ENCODE results near the gene KLHL30. TPM values are rescaled to one million over a fixed set of nuclear protein-coding genes. Genes with fewer than 3 reads are reported as not detected.
A peak's percentile ranks its signal among the peaks of the same experiment; 100 is the strongest.

KLHL30 gene
- total RNA-seq, 1 experiment from 2014 or later, result 4.1 TPM

DNA sequence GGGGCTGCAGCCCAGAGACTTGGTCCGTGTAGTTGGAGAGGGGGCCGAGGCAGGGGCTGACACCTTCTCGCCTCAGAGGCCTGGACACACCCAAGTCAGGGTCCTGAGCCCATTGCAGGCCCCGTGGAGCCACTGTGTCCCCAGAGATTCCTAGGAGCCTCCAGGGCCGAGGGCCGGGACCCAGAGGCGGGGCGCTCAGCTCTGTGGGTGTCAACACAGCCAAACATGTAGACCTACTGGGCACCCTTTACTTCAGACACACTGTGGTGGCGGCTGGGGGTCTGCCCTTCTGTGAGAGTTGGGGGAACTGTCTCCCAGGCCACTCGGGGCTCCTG is 38.8 kb upstream of the KLHL30 start:
- Histone ChIP-seq H3K9me3 (replicated peaks) (no peaks in the 10 kb centered on the region), H3K4me3 (no peak overlapping the region)
- DNase-seq, result no peak

DNA sequence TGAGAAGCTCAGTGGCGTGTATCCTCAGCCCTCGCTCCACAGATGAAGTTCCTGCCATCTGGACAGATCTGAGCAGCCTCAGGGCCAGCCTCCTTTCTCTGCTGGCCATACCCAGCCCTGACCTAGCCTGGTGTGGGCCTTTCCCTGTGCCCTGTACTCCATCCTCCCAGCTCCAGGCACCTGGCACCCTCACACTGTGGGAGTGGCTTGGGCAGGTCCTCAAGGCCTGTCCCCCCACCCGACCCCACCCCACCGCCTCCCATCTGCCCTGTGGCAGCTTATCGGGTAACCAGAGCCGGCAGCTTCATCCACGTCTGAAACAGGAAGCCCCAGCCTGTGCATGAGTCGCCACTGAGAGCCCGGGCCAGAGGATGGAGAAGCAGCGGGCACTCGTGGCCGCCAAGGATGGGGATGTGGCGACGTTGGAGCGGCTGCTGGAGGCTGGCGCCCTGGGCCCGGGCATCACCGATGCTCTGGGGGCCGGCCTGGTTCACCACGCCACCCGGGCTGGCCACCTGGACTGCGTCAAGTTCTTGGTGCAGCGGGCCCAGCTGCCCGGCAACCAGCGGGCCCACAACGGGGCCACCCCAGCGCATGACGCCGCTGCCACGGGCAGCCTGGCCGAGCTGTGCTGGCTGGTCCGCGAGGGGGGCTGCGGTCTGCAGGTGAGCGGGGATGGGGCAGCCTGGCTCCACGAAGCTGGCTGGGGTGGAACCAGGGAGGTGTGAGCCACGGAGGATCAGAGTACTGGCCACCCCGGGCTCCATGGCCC is 38.2 kb upstream of the KLHL30 start, which contains the start of gene ESPNL:
TSS of gene ESPNL (plus strand) at position 292 of the 772 bp plus-strand sequence. CDS start at position 372, 80 bp downstream.
- peaks cover 10% of the 10 kb centered on the region for H3K4me1 ChIP-seq
- no peak within 1 kb of the TSS; the same call in 1 of the 2 replicates for H3K27ac ChIP-seq
- H3K4me3 ChIP-seq, result no peak within 1 kb of the TSS
- H3K9me3 ChIP-seq (replicated peaks), result no peaks in the 10 kb centered on the region
- no peak for DNase-seq
- H3K27me3 ChIP-seq, result no peaks in the 10 kb centered on the region; the same call in 1 of the 2 replicates
- no peaks in the 10 kb centered on the region for H3K36me3 ChIP-seq

More for the DNA sequence above, 38.8 kb upstream of the KLHL30 start:
- Histone ChIP-seq H3K36me3 (no peaks in the 10 kb centered on the region), H3K27me3 (no peaks in the 10 kb centered on the region; the same call in 1 of the 2 replicates), H3K27ac (no peak overlapping the region), H3K4me1 (peaks cover 10% of the 10 kb centered on the region)

DNA sequence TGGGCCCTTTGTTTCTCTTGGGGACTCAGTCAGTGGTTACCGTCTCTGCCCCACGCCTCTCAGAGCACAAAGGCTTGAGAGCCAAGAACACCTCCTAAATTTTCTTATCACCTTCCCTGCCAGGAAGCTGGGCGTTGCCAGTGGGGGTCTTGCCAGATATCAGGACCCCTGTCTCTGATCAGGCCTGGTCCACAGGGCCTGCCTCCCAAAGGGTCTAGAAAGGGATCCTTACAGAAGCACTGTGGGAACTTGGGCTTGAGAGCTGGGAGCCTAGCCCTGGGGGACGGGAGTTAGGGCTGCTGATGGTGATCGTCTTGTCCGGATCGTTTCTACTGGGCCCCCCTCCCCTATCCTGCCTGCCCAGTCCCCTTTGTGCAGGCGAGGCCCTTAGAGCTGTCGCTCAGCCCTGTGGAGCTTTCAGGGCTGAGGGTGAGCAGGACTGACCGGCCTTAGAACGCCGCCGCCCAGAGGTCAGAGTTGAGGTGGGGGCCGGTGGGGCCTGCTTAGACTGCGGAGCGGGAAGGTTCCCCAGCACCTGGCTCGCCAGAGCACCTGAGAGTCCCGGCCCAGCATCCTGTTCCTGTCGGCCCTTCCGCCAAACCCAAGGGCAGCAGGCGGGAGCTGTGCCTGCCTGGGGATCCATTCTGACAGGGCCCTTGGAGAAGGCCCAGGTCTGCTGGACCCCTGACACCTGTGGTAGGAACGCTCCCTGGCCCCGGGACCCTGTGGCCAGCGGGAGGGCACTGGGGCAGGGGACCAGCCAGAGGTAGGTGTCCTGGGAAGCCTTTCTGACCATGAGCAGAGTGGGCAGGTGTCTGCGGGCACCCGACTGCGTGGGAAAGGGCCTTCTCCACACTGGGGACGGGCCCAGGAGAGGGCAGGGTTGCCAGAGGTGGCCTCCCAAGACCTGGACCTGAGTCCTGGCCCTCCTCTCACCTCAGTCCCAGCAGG is 37.4 kb upstream of the KLHL30 start:
- Histone ChIP-seq H3K27ac (no peak overlapping the region), H3K27me3 (no peaks in the 10 kb centered on the region; the same call in 1 of the 2 replicates), H3K9me3 (replicated peaks) (no peaks in the 10 kb centered on the region), H3K4me1 (peaks cover 10% of the 10 kb centered on the region), H3K36me3 (no peaks in the 10 kb centered on the region), H3K4me3 (no peak overlapping the region)
- DNase-seq, result no peak

DNA sequence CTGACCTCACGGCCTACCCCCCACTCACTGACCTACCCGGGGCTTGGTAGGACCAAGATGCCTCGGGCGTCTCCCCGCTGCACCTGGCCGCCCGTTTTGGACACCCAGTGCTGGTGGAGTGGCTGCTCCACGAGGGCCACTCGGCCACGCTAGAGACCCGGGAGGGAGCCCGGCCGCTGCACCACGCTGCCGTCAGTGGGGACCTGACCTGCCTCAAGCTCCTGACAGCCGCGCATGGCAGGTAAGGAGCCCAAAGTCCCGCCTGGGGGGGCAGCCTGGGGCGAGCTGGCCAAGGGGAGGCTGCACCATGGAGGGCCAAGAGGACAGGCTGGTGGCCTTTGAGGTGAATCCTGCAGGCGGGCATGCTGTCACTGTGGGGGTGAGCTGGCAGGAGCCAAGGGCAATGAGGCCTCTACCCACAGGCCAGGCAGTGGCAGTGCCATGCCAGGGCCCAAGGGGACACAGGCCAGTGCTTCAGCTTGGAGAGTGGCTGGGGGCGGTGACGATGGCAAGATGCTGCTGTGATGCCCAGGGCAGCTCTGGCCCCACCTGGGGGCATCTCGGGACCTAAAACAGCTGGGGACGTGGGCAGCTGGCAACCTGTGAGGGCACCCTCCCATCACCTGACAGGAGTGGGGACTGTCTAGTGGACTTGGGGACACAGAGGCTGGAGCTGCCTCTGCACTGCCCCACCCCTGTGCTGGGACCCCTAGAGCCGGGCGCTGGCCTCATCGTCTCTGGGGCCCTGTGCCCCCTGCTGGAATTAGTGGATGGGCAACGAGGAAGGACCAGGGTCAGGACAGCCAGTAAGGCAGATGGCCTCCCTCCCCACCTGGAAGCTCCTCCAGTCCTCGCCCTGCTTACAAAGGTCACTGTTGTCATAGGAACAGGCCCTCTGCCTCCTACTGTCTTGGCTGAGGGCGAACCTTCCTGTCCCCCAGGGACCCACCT is 36.3 kb upstream of the KLHL30 start:
- DNase-seq, result no peak
- peaks cover 4% of the 10 kb centered on the region; the same call in 1 of the 2 replicates for H3K27me3 ChIP-seq
- no peaks in the 10 kb centered on the region for H3K9me3 ChIP-seq (replicated peaks)
- H3K4me3 ChIP-seq, result no peak overlapping the region
- H3K27ac ChIP-seq, result no peak overlapping the region
- H3K4me1 ChIP-seq, result peaks cover 16% of the 10 kb centered on the region
- no peaks in the 10 kb centered on the region for H3K36me3 ChIP-seq

DNA sequence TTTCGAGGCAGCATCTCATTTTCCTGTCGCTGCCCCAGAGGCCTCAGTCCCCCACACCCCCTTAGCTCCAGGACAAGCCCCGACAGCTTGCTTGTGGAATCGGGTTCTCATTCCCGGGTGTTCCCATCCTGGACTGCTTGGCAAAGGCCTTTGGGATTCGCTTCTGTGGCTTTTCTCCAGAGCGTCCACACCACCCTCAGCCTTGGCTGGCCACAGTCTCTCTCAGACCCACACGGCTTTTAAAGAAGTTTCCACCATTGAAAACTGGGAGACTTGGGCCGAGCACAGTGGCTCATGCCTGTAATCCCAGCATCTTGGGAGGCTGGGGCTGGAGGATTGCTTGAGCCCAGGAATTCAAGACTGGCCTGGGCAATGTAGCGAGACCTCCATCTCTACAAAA is 35.6 kb upstream of the KLHL30 start:
- no peak for DNase-seq
- H3K9me3 ChIP-seq (replicated peaks), result no peaks in the 10 kb centered on the region
- no peak overlapping the region for H3K27ac ChIP-seq
- peaks cover 21% of the 10 kb centered on the region for H3K4me1 ChIP-seq
- no peak overlapping the region for H3K4me3 ChIP-seq
- H3K27me3 ChIP-seq, result peaks cover 4% of the 10 kb centered on the region; the same call in 1 of the 2 replicates
- H3K36me3 ChIP-seq, result no peaks in the 10 kb centered on the region

DNA sequence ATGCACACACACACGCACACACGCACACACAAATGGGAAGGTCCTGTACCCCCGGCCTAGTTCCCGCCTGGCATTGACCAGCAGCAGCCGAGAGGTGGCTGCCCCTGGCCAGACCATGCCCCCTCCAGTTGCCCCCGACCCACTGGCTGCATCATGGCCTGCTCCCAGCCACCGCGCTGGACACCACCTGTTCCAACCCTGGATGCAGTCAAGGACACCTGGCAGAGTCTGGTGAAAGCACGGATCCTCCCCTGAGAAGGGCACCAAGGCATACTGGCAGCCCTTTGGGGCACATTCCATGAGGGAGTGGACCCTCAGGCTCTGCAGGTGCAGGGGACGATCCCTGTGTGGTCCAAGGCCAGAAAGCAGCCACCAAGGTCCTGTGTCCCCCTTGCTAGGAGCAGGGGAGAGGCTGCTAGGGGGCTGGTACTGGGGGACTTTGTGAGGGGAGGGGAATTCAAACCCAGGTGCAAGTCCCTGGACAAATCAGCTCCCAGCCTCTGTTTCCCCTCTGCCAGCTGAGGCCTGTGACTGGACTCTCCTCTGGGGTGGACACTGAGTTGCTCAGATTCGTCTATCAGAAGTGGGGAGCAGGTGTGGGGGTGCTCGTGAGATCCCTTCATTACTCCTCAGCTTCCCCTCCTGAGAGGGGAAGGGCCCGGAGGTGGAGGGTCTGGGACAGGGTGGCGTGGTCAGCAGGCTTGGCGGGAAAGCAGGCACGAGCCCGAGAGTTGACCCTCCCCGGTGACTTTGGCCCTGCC is 34.8 kb upstream of the KLHL30 start:
- no peak overlapping the region for H3K4me3 ChIP-seq
- no peaks in the 10 kb centered on the region for H3K9me3 ChIP-seq (replicated peaks)
- H3K4me1 ChIP-seq, result peaks cover 26% of the 10 kb centered on the region
- H3K27me3 ChIP-seq, result peaks cover 4% of the 10 kb centered on the region; the same call in 1 of the 2 replicates
- no peak for DNase-seq
- no peaks in the 10 kb centered on the region for H3K36me3 ChIP-seq
- no peak overlapping the region for H3K27ac ChIP-seq

DNA sequence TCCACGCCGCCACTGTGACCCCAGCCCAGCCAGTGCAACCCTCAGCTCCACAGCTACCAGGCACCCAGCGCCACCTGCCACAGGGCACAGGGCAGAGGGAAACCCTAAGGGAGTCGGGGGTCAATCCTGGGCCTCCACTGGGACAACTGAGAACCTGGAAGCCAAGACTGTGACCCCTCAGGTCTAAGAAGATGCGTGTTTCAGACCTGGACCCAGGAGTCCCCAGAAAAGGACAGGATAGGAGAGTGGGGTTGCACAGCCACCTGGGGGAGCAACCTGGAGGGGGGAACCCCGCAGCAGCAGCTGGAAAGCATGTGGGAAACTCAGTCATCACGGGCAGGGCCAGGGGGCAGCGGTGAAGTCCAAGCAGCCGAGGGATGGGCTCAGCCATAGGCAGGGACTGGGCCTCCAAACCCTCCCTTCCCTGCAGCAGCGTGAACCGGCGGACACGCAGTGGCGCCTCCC is 34.2 kb upstream of the KLHL30 start:
- Histone ChIP-seq H3K36me3 (no peaks in the 10 kb centered on the region), H3K9me3 (replicated peaks) (no peaks in the 10 kb centered on the region), H3K27me3 (peaks cover 4% of the 10 kb centered on the region; the same call in 1 of the 2 replicates), H3K4me1 (peaks cover 26% of the 10 kb centered on the region), H3K4me3 (no peak overlapping the region), H3K27ac (no peak overlapping the region)
- DNase-seq, result no peak

DNA sequence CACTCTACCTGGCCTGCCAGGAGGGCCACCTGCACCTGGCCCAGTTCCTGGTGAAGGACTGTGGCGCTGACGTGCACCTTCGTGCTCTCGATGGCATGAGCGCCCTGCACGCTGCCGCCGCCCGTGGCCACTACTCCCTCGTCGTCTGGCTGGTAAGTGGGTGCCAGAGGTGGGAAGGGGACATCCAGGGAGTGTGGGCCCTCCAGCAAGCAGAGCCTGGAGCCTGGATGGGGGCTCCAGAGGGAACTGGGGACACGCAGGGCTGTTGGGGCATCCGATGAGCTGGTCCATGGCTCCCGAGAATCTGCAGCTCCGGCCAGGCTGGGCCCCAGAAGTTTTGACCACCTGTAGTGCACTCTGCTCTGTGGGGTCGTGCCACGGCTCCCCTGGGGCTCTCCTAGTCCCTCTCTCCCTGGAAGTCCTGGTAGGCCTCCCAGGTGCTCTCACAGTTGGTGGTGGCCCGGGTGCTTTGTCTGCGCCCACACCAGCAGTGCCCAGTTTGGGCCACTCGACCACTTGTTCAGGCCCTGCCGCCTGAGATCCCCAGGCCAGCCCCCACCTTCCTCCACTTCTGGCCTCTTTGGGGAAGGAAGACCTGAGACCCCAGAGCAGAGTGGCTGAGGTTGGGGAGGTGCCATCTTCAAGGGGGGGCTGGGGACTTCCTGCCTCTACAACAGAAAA is 33.6 kb upstream of the KLHL30 start:
- DNase-seq, result no peak
- Histone ChIP-seq H3K4me3 (no peak overlapping the region), H3K9me3 (replicated peaks) (no peaks in the 10 kb centered on the region), H3K27me3 (peaks cover 4% of the 10 kb centered on the region; the same call in 1 of the 2 replicates), H3K36me3 (no peaks in the 10 kb centered on the region), H3K4me1 (peaks cover 26% of the 10 kb centered on the region), H3K27ac (no peak overlapping the region)

DNA sequence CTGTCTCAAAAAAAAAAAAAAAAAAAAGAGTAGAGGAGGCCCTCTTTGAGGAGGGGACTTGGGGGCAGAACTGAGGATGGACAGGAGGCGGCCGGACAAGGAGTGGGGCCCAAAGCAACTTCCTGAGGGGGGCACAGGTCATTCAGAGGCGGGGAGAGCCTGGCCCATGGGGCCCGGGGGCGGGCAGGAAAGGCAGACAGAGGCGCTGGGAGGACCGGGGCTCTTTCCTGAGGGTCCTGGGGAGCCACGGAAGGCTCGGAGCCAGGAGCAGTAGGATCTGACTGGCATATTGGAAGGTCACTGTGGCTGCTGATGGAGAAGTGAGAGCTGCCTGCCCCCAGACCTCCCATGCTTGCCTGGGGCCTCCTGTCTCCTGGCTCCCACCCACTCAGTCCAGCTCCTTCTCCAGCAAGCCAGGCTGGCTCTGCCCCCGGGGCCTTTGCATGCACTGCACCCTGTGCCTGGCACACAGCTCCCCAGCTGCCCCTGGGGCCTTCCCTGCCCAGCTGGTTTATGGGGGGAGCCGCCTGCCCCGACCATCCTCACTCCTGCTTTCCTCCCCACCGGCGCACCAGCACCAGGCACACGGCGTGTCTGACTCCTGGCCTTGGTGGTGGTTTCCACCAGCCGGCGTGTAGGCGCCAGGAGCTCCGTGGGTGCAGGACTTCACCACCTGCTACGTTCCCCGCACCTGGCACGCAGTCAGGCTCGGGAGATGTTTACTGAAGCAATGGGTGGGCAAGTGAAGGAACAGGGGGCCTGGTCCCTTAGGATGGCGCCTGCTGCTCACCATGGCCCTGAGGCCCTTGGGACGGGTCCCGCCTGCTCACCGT is 32.7 kb upstream of the KLHL30 start:
- peaks cover 4% of the 10 kb centered on the region; the same call in 1 of the 2 replicates for H3K27me3 ChIP-seq
- DNase-seq, result no peak
- H3K4me1 ChIP-seq, result peaks cover 26% of the 10 kb centered on the region
- H3K4me3 ChIP-seq, result no peak overlapping the region
- H3K27ac ChIP-seq, result no peak overlapping the region
- H3K9me3 ChIP-seq (replicated peaks), result no peaks in the 10 kb centered on the region
- no peaks in the 10 kb centered on the region for H3K36me3 ChIP-seq

DNA sequence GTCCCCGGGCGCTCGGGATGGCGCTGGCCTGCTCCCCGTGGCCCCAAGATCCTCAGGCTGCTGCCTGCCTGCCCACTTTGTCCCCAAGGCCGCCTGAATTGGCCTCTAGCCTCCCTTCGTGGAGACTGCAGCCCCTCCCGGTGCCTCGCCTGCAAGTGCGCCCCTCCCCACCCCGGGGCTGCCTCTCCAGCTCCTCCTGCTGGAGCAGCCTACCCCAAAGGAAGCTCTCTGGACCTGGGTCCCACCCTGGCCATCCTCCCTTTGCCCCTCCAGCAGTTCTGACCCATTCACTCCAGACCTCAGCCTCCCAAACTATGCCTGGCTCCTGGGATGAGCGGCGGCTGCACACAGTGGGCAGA is 32.1 kb upstream of the KLHL30 start:
- Histone ChIP-seq H3K27ac (no peak overlapping the region), H3K9me3 (replicated peaks) (peaks cover 1% of the 10 kb centered on the region; the same call in 1 of the 2 replicates), H3K4me3 (no peak overlapping the region), H3K4me1 (peaks cover 26% of the 10 kb centered on the region), H3K27me3 (peaks cover 4% of the 10 kb centered on the region; the same call in 1 of the 2 replicates), H3K36me3 (no peaks in the 10 kb centered on the region)
- no peak for DNase-seq

DNA sequence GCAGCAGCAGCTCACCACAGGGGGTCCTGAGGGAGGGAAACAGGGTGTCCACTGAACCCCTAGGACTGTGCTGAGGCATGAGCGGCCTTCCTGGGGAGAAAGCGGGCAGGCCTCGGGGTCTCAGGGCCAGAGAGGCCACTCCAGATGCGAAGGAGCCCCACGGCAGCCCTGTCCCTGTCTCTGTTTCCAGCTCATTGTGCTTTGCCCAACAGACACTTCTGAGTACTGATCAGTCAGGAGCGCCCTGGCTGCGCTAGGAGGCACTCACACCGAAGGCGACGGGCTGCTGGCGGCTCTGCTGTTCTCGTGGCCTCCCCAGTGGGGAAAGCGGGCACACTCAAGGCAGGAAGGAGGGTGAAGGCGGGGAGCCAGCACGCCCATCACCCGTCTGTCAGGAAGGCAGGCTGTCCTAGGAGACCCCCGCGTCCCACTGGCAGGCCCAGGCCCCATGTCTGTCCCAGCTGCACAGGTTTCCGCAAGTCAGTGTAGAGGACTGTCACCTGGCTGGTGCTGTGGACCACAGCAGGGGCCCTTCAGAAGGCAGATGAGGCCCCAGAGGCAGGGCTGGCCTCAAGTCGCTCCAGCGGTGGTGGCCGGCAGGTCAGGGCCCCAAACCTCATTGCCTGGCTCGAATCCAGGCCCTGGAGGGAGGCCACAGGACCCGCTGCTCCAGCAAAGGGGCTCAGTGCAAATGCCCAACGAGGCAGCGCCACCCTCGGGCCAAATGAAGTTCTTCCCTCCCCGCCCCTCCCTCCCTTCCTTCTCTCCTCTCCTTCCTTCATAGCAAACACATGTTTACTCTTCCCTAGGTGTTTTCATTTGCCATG is 31.6 kb upstream of the KLHL30 start:
- peak; percentile 80 to 81 for DNase-seq
- peaks cover 26% of the 10 kb centered on the region for H3K4me1 ChIP-seq
- H3K27me3 ChIP-seq, result peaks cover 4% of the 10 kb centered on the region; the same call in 1 of the 2 replicates
- peaks cover 5% of the 10 kb centered on the region; the same call in 1 of the 2 replicates for H3K9me3 ChIP-seq (replicated peaks)
- H3K36me3 ChIP-seq, result no peaks in the 10 kb centered on the region
- H3K27ac ChIP-seq, result no peak overlapping the region
- no peak overlapping the region for H3K4me3 ChIP-seq

Data from SJCRH30 (cell line).